HG03095 (cell line): ENCODE measurements around the gene HOXA7.

ENCODE experiments used
- ATAC-seq: cut with Tn5 transposase; IDR thresholded peaks from one replicate; pipeline ENCODE4 v1.9.1; 2021; ENCODE audit warnings: moderate library complexity; ENCODE audit not compliant: unreplicated experiment

The HOXA7 gene

GRCh38 chr7:27148031-27148755 is 8.3 kb downstream of the HOXA7 start:
- ATAC-seq: no peak

GRCh38 chr7:27147199-27148030 is 9.1 kb downstream of the HOXA7 start, which contains the start of gene HOXA6:
Gene HOXA6 (minus strand): TSS chr7:27147774. CDS start chr7:27147749, 25 bp downstream.
- no peak for ATAC-seq

- ATAC-seq: no peak
These were observed 9.8 kb downstream of the HOXA7 start for GRCh38 chr7:27146491-27147198.

DNA sequence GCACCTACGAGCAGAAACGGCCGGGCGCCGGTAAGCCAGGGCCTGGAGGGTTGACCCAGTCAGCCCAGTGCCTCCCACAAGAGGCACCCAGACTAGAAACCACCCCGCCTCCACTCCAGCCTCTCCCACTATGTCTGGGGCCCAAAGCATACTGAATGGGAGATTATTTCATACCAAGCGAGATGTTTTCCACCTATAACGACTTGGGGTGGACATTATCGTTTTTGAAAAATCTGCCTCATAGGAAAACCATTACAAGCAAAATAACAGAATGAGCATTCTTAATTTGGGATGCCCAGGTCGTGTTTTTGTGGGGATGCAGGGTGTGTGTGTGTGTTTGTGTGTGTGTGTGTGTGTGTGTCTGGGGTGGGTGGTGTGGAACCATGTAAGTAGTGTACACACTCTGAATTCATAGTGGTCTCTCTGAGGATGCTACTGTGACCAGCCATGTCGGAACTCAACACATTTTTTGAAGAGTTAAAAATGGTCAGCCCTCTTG is 10.5 kb downstream of the HOXA7 start:
- ATAC-seq: no peak

DNA sequence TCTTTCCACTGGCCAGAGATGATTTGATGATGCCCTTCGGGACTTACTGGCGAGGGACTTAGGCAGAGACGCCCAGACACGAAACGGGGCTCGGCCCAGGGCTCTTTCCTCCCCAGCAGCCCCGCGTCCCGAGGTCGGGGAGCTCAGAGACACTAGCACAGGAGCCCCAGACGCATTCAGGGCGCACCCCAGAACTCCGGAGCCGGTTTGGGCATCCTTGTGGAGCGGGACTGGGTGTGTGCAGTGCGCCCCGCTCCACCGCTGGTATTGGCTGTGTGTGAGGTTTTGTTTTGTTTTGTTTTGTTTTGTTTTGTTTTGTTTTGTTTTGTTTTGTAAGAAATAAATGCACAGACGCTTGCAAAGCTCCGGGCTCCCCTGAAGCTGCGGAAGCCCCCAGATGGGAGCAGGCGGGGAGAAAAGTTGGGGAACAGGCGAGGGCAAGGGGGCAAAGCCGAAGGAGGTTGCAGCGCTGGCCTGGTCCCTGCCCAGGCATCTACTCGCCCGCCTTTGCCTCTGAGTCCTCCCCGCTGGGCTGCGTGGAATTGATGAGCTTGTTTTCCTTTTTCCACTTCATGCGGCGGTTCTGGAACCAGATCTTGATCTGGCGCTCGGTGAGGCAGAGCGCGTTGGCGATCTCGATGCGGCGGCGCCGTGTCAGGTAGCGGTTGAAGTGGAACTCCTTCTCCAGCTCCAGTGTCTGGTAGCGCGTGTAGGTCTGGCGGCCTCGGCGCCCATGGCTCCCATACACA is 11.1 kb downstream of the HOXA7 start:
- ATAC-seq: no peak

DNA sequence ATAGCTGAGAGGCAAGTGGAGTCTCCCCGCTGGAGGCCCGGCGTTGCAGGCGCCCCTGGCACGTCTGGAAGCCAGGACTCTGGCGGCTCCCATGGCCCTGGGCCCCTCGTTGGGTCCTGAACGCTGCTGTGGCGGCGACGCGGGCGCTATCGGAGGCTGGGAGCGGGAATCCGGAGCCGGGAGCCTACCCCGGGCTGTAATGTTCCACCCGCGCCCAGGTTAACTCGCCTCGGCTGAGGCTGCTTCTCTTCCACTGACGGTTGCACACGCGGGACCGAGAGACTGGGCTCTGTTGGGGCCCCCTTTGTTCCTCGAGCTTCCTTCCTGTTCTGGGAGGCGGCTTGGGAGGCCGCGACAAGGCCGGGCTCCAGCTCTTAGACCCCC is 11.7 kb downstream of the HOXA7 start:
- ATAC-seq: no peak

DNA sequence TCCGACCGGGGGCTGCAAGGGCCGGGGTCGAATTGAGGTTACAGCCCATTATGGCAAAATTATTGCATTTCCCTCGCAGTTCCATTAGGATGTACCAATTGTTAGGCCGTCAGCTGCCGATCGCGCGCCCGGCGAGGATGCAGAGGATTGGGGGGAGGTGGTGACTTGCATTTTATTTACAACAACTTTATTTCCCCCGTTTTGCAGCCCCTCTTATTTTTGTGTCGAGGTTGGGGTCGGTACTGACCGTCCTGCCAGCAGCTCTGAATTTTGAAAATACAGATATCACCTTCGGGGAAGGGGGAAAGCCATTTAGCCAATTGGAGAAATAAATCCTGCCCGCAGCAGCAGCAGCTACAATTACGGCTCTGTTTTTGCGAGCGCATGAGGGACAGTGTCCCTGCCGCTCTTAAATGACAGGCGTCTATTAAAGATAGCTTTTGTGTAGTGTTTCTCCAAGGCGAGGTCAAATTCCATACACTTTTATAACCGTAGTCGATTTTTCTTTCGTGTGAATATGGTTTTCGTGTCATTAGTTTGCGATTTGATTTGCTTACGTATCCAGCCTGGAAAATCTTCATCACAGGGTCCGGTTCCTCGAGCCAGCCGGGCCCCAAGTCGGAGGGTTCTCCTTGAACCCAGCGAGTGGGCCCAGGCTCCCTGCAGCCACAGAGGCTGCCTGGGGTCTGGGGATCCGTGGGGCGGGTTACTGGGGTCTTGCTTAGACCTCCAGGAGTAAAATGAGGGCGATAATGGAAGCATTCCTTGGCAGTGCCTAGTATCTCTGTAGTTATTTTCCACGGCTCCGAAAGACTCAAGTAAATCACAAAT is 12.3 kb downstream of the HOXA7 start:
- no peak for ATAC-seq

GRCh38 chr7:27143023-27143949 is 13.2 kb downstream of the HOXA7 start, which contains the start of gene HOXA5:
Gene HOXA5 (minus strand): TSS chr7:27143681. CDS start chr7:27143607, 74 bp downstream.
- ATAC-seq: no peak

GRCh38 chr7:27142580-27143022 is 13.9 kb downstream of the HOXA7 start:
- no peak for ATAC-seq

GRCh38 chr7:27141923-27142579 is 14.4 kb downstream of the HOXA7 start:
- no peak for ATAC-seq

- no peak for ATAC-seq
These were observed 15.1 kb downstream of the HOXA7 start for GRCh38 chr7:27141137-27141922.

GRCh38 chr7:27140126-27140857 is 16.2 kb downstream of the HOXA7 start:
- ATAC-seq: no peak

- ATAC-seq: no peak
These were observed 16.9 kb downstream of the HOXA7 start for GRCh38 chr7:27139334-27140125.

- no peak for ATAC-seq
These were observed 17.5 kb downstream of the HOXA7 start for GRCh38 chr7:27138985-27139333.

DNA sequence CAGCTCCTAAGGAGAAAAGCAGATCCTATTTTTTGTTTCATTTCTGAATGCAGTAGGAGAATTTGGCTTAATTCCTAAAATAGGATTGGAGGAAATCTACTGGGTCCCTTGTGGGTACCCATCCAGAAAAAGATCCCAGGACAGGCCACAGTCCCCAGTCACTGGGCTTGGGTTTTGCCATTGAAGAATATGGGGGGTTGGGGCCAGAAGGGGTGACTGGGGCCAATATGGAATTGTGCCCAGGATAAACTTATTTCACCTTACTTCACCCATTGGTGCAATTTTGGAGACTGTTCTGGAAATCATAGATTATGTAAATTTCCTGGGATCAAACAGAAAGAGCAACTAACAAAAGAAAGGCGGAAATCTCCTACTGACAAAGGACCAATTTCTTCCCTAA is 18.0 kb downstream of the HOXA7 start:
- no peak for ATAC-seq
